ENCODE data around the gene PAK6. TPM values are rescaled to one million over a fixed set of nuclear protein-coding genes. Genes with fewer than 3 reads are reported as not detected.
A peak's percentile ranks its signal among the peaks of the same experiment; 100 is the strongest.

The PAK6 gene
- total RNA-seq, 1 donor from 2014 or later = 8.4 TPM

DNA sequence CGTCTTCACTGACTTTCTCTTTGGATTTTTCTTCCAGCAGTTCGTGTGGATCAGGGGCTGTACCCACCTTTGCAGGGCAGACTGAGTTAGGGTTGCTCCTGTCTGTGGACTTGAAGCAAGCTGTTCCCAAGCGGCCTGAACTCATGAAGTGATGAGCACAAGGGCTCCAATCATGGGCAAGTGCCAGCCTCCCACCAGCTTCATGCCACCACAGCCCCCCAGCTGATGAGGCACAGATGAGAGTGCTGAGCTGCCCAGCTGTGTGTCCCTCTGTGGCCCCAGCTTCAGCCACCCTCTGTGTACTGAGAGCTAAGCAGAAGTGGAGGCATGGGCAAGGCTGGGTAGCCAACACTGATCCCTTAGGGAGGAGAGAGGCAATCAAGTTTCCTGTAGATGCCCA lies 72.1 kb downstream of the PAK6 start:
- no peak for DNase-seq

GRCh38 chr15:40312370-40313158 lies 73.7 kb downstream of the PAK6 start:
- DNase-seq = no peak

- DNase-seq = no peak
Measured at GRCh38 chr15:40313531-40314398, 74.9 kb downstream of the PAK6 start.

DNA sequence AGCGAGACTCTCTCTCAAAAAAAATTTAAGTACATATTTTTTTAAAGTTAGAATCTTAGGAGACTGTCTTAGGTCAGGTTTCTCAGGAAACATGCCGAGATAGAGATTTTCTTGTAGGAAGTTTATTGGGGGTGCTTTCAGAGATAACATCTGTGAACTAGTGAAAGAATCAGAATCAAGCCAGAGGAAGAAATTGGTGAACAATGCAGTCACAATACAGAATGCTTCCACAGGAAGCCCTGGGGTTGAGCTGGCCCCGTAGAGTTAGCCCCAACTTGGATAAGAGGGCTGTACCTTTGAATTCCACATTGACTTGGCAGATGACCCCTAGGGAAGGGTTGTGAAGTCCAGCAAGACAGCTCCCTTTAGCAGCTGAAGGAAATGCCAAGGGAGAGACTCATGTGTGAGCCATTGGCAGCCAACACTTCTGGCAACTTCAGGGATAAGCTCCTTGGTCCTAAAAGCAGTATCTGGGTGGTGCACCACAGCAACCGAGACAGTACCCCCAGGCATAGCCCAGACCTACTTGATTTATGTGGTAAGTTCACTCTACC lies 75.9 kb downstream of the PAK6 start:
- no peak for DNase-seq

- DNase-seq = no peak
Measured at GRCh38 chr15:40316931-40317330, 78.1 kb downstream of the PAK6 start.

DNA sequence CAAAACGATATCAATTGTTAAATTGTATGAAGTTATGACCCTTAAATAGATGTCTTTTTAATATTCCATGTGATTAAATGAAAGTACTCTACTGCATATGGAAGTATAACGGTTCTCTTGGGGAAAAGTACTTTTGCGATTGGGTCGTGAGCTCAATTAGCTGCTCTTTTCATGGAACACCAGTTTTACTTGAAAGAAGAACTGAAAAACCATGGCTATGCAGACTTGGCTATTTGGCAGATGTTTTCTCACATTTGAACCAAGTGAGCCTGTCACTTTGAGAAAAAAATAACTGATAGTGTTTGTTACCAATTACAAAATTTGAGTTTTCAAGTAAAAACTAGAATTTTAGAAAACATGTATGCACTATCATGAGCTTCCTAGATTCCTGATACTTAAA lies 78.7 kb downstream of the PAK6 start:
- DNase-seq = no peak

- DNase-seq = no peak
Measured at GRCh38 chr15:40320409-40320808, 81.5 kb downstream of the PAK6 start.

DNA sequence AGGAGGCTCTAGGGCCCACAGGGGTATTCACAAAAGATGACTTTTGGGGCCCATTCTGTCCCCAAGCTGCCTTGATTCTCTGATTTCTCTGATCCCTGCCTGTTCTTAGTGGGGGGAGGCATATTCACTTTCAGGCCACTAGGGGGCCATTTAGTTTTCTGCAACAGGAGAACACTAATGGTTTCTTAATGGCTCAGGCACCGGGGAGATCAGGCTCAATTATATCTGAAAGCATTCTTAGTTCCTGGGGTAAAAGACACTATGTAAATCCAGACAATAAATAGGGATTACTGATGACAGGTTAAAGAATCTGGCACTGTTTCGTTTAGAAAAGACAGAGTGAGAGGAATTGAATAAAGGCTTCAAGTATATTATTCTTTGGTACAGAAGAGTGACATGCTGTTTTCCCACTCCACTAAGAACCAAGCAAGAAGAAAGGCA lies 82.1 kb downstream of the PAK6 start:
- peak; percentile 61 for DNase-seq

DNA sequence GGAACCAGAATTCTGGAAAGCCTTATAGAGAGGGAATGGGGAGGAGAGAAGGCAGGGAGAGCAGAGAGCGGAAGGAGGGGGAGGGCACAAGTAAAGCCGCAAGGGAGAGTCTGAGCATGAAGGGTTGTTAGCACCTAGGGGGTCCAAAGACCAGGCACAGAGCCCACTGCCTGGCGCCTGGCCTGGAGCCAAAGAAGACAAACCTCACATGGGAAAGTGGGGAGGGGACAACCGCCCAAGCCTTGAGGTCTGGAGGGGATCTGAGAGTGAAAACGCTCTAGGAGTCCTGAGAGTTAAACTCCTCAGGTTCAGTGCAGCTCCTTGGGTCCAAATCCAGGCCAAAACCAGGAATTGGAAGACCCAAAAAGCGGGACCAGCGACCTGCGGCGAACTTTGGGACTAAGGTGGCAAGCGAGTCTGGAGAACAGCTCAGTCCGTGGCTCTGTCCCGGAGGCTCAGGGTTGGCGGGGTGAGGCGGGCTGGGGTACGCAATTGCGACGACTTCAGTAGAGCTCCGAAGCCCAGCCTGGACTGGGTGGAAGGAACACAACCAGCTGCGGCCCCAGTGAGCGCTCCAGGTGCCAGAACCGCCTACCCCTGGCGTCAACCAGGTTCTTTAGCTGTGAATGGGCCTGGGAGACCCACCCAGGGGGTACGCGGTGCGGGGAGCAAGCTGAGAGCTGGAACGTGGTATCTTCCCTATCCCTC lies 83.8 kb downstream of the PAK6 start:
- DNase-seq = no peak

DNA sequence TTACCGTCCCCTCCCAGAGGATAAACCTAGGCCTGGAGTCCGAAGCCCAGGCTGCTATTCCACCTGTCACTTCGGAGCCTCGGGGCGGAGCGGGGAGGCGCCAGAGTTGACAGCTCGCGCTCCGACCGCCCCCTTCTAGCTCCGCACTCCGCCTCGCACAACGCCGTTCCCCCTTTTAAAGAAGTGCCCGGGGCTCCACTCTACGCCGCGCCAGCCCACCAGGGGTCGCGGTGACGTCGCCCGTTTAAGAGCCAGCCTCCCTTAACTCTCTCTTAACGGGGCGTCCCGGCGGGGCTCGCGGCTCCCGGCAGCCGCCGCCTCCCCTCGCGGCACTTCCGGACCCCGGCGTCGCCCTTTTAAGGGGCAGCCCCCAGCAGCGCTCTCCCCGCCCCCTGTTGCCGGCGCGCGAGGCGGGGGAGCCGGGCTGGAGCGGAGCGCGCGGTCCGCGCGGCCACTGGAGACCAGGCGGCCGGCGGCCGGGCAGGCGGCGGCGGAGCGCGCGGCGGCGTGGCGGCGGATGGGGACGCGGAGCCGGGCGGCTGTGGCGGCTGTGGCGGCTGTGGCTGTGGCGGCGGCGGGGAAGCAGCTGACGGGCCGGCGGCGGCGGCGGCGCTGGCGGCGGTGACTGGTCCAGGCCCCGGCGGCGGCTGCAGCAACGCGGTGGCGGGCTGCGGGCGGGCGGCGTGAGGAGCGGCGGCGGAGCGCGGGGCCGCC lies 84.5 kb downstream of the PAK6 start, which contains the start of gene INAFM2:
Gene INAFM2, plus strand, starts transcription at position 454 of the 714 bp plus-strand sequence. CDS start 364 bp downstream, outside the sequence.
- peak; percentile 88 for DNase-seq

GRCh38 chr15:40323953-40324937 lies 85.4 kb downstream of the PAK6 start:
- no peak for DNase-seq

DNA sequence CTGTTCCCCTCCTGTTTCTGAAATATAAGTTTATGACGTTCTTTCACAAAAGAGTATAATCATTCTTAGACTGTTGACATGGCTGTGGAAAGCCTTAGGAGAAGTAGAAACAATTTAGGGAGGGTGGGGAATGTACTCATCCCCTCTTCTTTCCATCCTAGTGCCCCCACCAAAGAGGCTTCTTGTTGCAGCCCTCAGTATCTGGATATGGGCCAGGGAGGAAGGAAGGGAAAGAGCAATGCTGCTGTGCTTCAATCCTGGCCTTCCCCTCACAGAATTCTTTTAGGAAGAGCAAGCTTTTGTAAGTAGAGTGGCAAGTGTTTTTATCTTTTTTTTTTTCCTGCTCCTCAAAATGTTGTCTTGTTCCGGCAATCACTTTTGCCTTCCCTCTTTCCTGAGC lies 86.3 kb downstream of the PAK6 start:
- DNase-seq = no peak

GRCh38 chr15:40325700-40326099 lies 86.8 kb downstream of the PAK6 start:
- DNase-seq = no peak

Other genes starting within 250 kb of the PAK6 start
- gene SRP14, start 199.9 kb upstream of the PAK6 start, total RNA-seq = 130 TPM
- 11.4 TPM for gene BMF, start 130.2 kb upstream of the PAK6 start, total RNA-seq
- gene BUB1B, start 78.0 kb upstream of the PAK6 start, total RNA-seq = 17.6 TPM
- not detected for gene ANKRD63, start 44.0 kb downstream of the PAK6 start, total RNA-seq
- gene PLCB2, start 68.9 kb downstream of the PAK6 start, total RNA-seq = 5.2 TPM
- gene INAFM2, start 84.6 kb downstream of the PAK6 start, total RNA-seq = 9.3 TPM
- 5.3 TPM for gene CCDC9B, start 101.9 kb downstream of the PAK6 start, total RNA-seq
- not detected for gene PHGR1, start 112.0 kb downstream of the PAK6 start, total RNA-seq
- gene DISP2, start 119.2 kb downstream of the PAK6 start, total RNA-seq = 0.79 TPM
- gene KNSTRN, start 143.7 kb downstream of the PAK6 start, total RNA-seq = 15.1 TPM
- 33.9 TPM for gene IVD, start 166.7 kb downstream of the PAK6 start, total RNA-seq
- gene BAHD1, start 201.9 kb downstream of the PAK6 start, total RNA-seq = 9.3 TPM
- 5.5 TPM for gene CHST14, start 231.9 kb downstream of the PAK6 start, total RNA-seq

Measured in skin of body (tissue), 2 donors.